Central memory CD4-positive, alpha-beta T cell (primary cell): ENCODE results near the gene HNRNPC.
"Not testable (repeated sequence)": the region's sequence is repeated elsewhere in the genome, so short reads cannot be mapped to it uniquely, and the experiment has no call there.

Experiments
- DNase-seq: peaks from one replicate; pipeline ENCODE4 v3.0.0; 2022

Gene HNRNPC

GRCh38 chr14:21191261-21191808 is 77.9 kb downstream of the HNRNPC start:
- no peak for DNase-seq

- DNase-seq, result no peak
Measured at GRCh38 chr14:21185491-21185890, 83.8 kb downstream of the HNRNPC start.

GRCh38 chr14:21184254-21184653 is 85.0 kb downstream of the HNRNPC start:
- no peak for DNase-seq

- no peak for DNase-seq
Measured at GRCh38 chr14:21182166-21182565, 87.1 kb downstream of the HNRNPC start.

GRCh38 chr14:21171128-21171527 is 98.1 kb downstream of the HNRNPC start:
- no peak for DNase-seq

GRCh38 chr14:21169573-21169972 is 99.7 kb downstream of the HNRNPC start:
- no peak for DNase-seq

GRCh38 chr14:21168055-21168454 is 101.2 kb downstream of the HNRNPC start:
- no peak for DNase-seq

- not testable (repeated sequence) for DNase-seq
Measured at GRCh38 chr14:21165670-21166069, 103.6 kb downstream of the HNRNPC start.

- not testable (repeated sequence) for DNase-seq
Measured at GRCh38 chr14:21165002-21165605, 104.1 kb downstream of the HNRNPC start.

- no peak for DNase-seq
Measured at GRCh38 chr14:21163871-21164291, 105.4 kb downstream of the HNRNPC start.

GRCh38 chr14:21162081-21162480 is 107.2 kb downstream of the HNRNPC start:
- DNase-seq, result no peak

- no peak for DNase-seq
Measured at GRCh38 chr14:21160061-21160610, 109.1 kb downstream of the HNRNPC start.
